Measurements from ENCODE around the gene IL37. TPM values are rescaled to one million over a fixed set of nuclear protein-coding genes. Genes with fewer than 3 reads are reported as not detected.

IL37 gene
- total RNA-seq, 2 donors from 2014 or later: 1.4 TPM; not detected in 1

- H3K27ac ChIP-seq: no peak overlapping the region
- no peaks in the 10 kb centered on the region for H3K36me3 ChIP-seq
- TF ChIP-seq CTCF (IDR thresholded peaks at IDR 0.05) (no peak), POLR2A (IDR thresholded peaks at IDR 0.05) (no peak), POLR2AphosphoS5 (IDR thresholded peaks at IDR 0.05) (no peak)
- WGBS: 62% methylated on average over 2 of the region's 2 CpGs
- H3K4me1 ChIP-seq (replicated peaks): no peaks in the 10 kb centered on the region
- no peak for DNase-seq (ENCODE audit: low spot score)
- no peaks in the 10 kb centered on the region for H3K9me3 ChIP-seq
- no peaks in the 10 kb centered on the region for H3K27me3 ChIP-seq (replicated peaks; ENCODE audit: insufficient read depth)
- no peak overlapping the region for H3K4me3 ChIP-seq
- intact Hi-C loops (cut with DNase I): no loop called here
These were observed 31.7 kb downstream of the IL37 start for GRCh38 chr2:112942654-112943002.

GRCh38 chr2:112944971-112945370, 34.0 kb downstream of the IL37 start:
- intact Hi-C loops (cut with DNase I): no loop called here

GRCh38 chr2:112946086-112946485, 35.1 kb downstream of the IL37 start:
- no peaks in the 10 kb centered on the region for H3K4me1 ChIP-seq (replicated peaks)
- H3K27me3 ChIP-seq (replicated peaks; ENCODE audit: insufficient read depth): no peaks in the 10 kb centered on the region
- H3K36me3 ChIP-seq: no peaks in the 10 kb centered on the region
- TF ChIP-seq CTCF (IDR thresholded peaks at IDR 0.05) (no peak), POLR2A (IDR thresholded peaks at IDR 0.05) (no peak), POLR2AphosphoS5 (IDR thresholded peaks at IDR 0.05) (no peak)
- no peak for DNase-seq (ENCODE audit: low spot score)
- no peaks in the 10 kb centered on the region for H3K9me3 ChIP-seq
- intact Hi-C loops (cut with DNase I): no loop called here
- H3K27ac ChIP-seq: no peak overlapping the region
- WGBS: 69% methylated on average over 2 of the region's 2 CpGs
- H3K4me3 ChIP-seq: no peak overlapping the region

More at GRCh38 chr2:112944971-112945370, 34.0 kb downstream of the IL37 start:
- DNase-seq (ENCODE audit: low spot score): no peak
- H3K9me3 ChIP-seq: no peaks in the 10 kb centered on the region
- H3K36me3 ChIP-seq: no peaks in the 10 kb centered on the region
- no peak overlapping the region for H3K4me3 ChIP-seq
- TF ChIP-seq POLR2A (IDR thresholded peaks at IDR 0.05) (no peak), CTCF (IDR thresholded peaks at IDR 0.05) (no peak), POLR2AphosphoS5 (IDR thresholded peaks at IDR 0.05) (no peak)
- H3K4me1 ChIP-seq (replicated peaks): no peaks in the 10 kb centered on the region
- no peaks in the 10 kb centered on the region for H3K27me3 ChIP-seq (replicated peaks; ENCODE audit: insufficient read depth)
- WGBS: 100% methylated on average over 1 of the region's 1 CpG
- H3K27ac ChIP-seq: no peak overlapping the region

- TF ChIP-seq POLR2AphosphoS5 (IDR thresholded peaks at IDR 0.05) (no peak), POLR2A (IDR thresholded peaks at IDR 0.05) (no peak), CTCF (IDR thresholded peaks at IDR 0.05) (no peak)
- H3K9me3 ChIP-seq: no peaks in the 10 kb centered on the region
- intact Hi-C loops (cut with DNase I): no loop called here
- H3K4me3 ChIP-seq: no peak overlapping the region
- H3K27me3 ChIP-seq (replicated peaks; ENCODE audit: insufficient read depth): no peaks in the 10 kb centered on the region
- no peak for DNase-seq (ENCODE audit: low spot score)
- WGBS: 38% methylated on average over 2 of the region's 2 CpGs
- H3K4me1 ChIP-seq (replicated peaks): no peaks in the 10 kb centered on the region
- H3K27ac ChIP-seq: no peak overlapping the region
- H3K36me3 ChIP-seq: no peaks in the 10 kb centered on the region
These were observed 36.4 kb downstream of the IL37 start for GRCh38 chr2:112947374-112947773.

- no peak for TF ChIP-seq POLR2A (IDR thresholded peaks at IDR 0.05)
- TF ChIP-seq CTCF (IDR thresholded peaks at IDR 0.05): no peak
- TF ChIP-seq POLR2AphosphoS5 (IDR thresholded peaks at IDR 0.05): no peak
- DNase-seq (ENCODE audit: low spot score): no peak
- Histone ChIP-seq H3K36me3 (no peaks in the 10 kb centered on the region), H3K27ac (no peak overlapping the region), H3K9me3 (no peaks in the 10 kb centered on the region), H3K4me1 (replicated peaks) (no peaks in the 10 kb centered on the region), H3K4me3 (no peak overlapping the region), H3K27me3 (replicated peaks; ENCODE audit: insufficient read depth) (no peaks in the 10 kb centered on the region)
- 65% methylated on average over 8 of the region's 8 CpGs for WGBS
- intact Hi-C loops (cut with DNase I): no loop called here
These were observed 38.5 kb downstream of the IL37 start for GRCh38 chr2:112949456-112949855.

All from prostate gland (tissue), 2 donors.